A549 (cell line): ENCODE data around the gene NCOA3. TPM values are rescaled to one million over a fixed set of nuclear protein-coding genes. Genes with fewer than 3 reads are reported as not detected.

Source experiments
- ATAC-seq, 2 experiments: fragments of 200-7000 bp in 1 of 2; fragments of >200 bp in 1 of 2; cut with Nextera tagmentation in 1 of 2; cut with Tn5 transposase in 1 of 2; 3 replicates each; pipeline versions ENCODE4 v1.8.0 to v1.9.1; 2018 to 2020; ENCODE audit warnings: mild to moderate bottlenecking in 1 of 2, moderate library complexity in 1 of 2
- CTCF ChIA-PET: fragments of 300-600 bp; sonication (Branson Sonifier 250); formaldehyde crosslinking; extraction: SDS; loops from one replicate; lab custom pipeline; 2021; ENCODE audit warnings: antibody characterized with exemption, inconsistent platforms; lab: Yijun Ruan, JAX
- POLR2A ChIA-PET: fragments of 350-600 bp; formaldehyde crosslinking; extraction: SDS; loops from one replicate; lab custom pipeline; 2021; ENCODE audit warnings: antibody characterized with exemption, inconsistent platforms; lab: Yijun Ruan, JAX
- DNase-seq, 2 experiments: peaks; one replicate each; pipeline versions ENCODE4 v3.0.0 to v3.0.0-alpha.2; 2011 to 2016; ENCODE audit warnings: low read depth in 1 of 2, low spot score in 1 of 2
- FAIRE-seq: peaks from 2 replicates; lab custom pipeline; 2011; peaks lifted over from hg19 to GRCh38; lab: Jason Lieb, UNC
- H3K27ac ChIP-seq, 2 experiments: fragments of >200 bp; sonication (Bioruptor Twin); formaldehyde crosslinking; 3 replicates each; pipeline ENCODE4 v1.5.1; 2016 to 2017
- H3K4me1 ChIP-seq: fragments of >200 bp; sonication (Bioruptor Twin); formaldehyde crosslinking; 3 replicates; pipeline ENCODE4 v1.6.1; 2016
- H3K4me2 ChIP-seq: fragments of >200 bp; sonication (Bioruptor Twin); formaldehyde crosslinking; 3 replicates; pipeline ENCODE4 v1.6.1; 2016
- H3K4me3 ChIP-seq: fragments of >200 bp; sonication (Bioruptor Twin); formaldehyde crosslinking; 3 replicates; pipeline ENCODE4 v1.5.1; 2016
- H3K9me3 ChIP-seq: fragments of >200 bp; sonication (Bioruptor Twin); formaldehyde crosslinking; 3 replicates; pipeline ENCODE4 v1.6.1; 2016
- ESRRA ChIP-seq: fragments of 150-350 bp; IDR thresholded peaks from 2 replicates; pipeline ENCODE4 v1.6.1; 2014; ENCODE audit warnings: mild to moderate bottlenecking, low read length, borderline replicate concordance
- FOSB ChIP-seq: fragments of 250-450 bp; sonication (Bioruptor Pico); IDR thresholded peaks from 2 replicates; pipeline ENCODE4 v1.5.0; 2020; ENCODE audit warnings: mild to moderate bottlenecking, moderate library complexity
- FOSL2 ChIP-seq, 2 experiments: fragments of 450-650 bp in 1 of 2; fragments of >200 bp in 1 of 2; sonication (Bioruptor Twin) in 1 of 2; formaldehyde crosslinking; IDR thresholded peaks; 2 replicates each; pipeline versions ENCODE4 v1.5.0 to v1.6.1; 2016 to 2020; ENCODE audit warnings: mild to moderate bottlenecking in 1 of 2, moderate library complexity in 1 of 2
- GATA3 ChIP-seq: IDR thresholded peaks from 2 replicates; pipeline ENCODE4 v1.6.1; 2012; ENCODE audit warnings: borderline replicate concordance
- HDAC2 ChIP-seq: fragments of 200-600 bp; sonication (generic); IDR thresholded peaks from 2 replicates; pipeline ENCODE4 v1.6.1; 2016
- HES2 ChIP-seq: fragments of >200 bp; sonication (Bioruptor Twin); formaldehyde crosslinking; IDR thresholded peaks from 2 replicates; pipeline ENCODE4 v1.6.1; 2016
- KDM1A ChIP-seq: fragments of 200-600 bp; sonication (generic); IDR thresholded peaks from 2 replicates; pipeline ENCODE4 v1.6.1; 2016; ENCODE audit warnings: low read depth, mild to moderate bottlenecking
- KDM5A ChIP-seq: fragments of 200-600 bp; sonication (generic); IDR thresholded peaks from 2 replicates; pipeline ENCODE4 v1.6.1; 2016; ENCODE audit warnings: antibody characterized with exemption, mild to moderate bottlenecking
- MAFK ChIP-seq: fragments of 450-650 bp; IDR thresholded peaks from 2 replicates; pipeline ENCODE4 v1.6.1; 2014; ENCODE audit not compliant: partially characterized antibody
- MYC ChIP-seq: IDR thresholded peaks from 2 replicates; pipeline ENCODE4 v1.6.1; 2012; ENCODE audit warnings: mild to moderate bottlenecking, inconsistent platforms, low read length, improper control_type of control experiment, borderline replicate concordance
- NFE2L2 ChIP-seq: fragments of 150-350 bp; conservative IDR thresholded peaks from 2 replicates; pipeline ENCODE4 v1.6.1; 2014; ENCODE audit warnings: low read length
- POLR2AphosphoS2 ChIP-seq: conservative IDR thresholded peaks from 2 replicates; pipeline ENCODE4 v1.6.1; 2012; ENCODE audit warnings: low read length, improper control_type of control experiment, inconsistent platforms
- RARB ChIP-seq: fragments of 250-450 bp; sonication (Bioruptor Pico); IDR thresholded peaks from 2 replicates; pipeline ENCODE4 v1.8.0; 2021; ENCODE audit warnings: mild to moderate bottlenecking, moderate library complexity
- RFX5 ChIP-seq: fragments of 450-650 bp; IDR thresholded peaks from 2 replicates; pipeline ENCODE4 v1.7.1; 2014; ENCODE audit warnings: antibody characterized with exemption, mild to moderate bottlenecking, moderate library complexity
- SREBF2 ChIP-seq: fragments of 450-650 bp; IDR thresholded peaks from 2 replicates; pipeline ENCODE4 v1.6.1; 2014; ENCODE audit warnings: mild to moderate bottlenecking, moderate library complexity
- TFCP2L1 ChIP-seq: fragments of 250-450 bp; sonication (Bioruptor Pico); IDR thresholded peaks from 2 replicates; pipeline ENCODE4 v1.5.0; 2021; ENCODE audit warnings: mild to moderate bottlenecking
- TP53 ChIP-seq: fragments of 250-450 bp; sonication (Bioruptor Pico); IDR thresholded peaks from 2 replicates; pipeline ENCODE4 v1.5.0; 2021; ENCODE audit warnings: mild to moderate bottlenecking, moderate library complexity
- USF2 ChIP-seq: fragments of 450-650 bp; IDR thresholded peaks from 2 replicates; pipeline ENCODE4 v1.6.1; 2014; ENCODE audit warnings: antibody characterized with exemption
- ZC3H11A ChIP-seq: fragments of 450-650 bp; IDR thresholded peaks from 2 replicates; pipeline ENCODE4 v1.6.1; 2014; ENCODE audit warnings: antibody characterized with exemption, mild to moderate bottlenecking
- ZSCAN20 ChIP-seq: fragments of 250-450 bp; sonication (Bioruptor Pico); IDR thresholded peaks from 2 replicates; pipeline ENCODE4 v1.8.0; 2022; ENCODE audit warnings: mild to moderate bottlenecking, moderate library complexity
- WGBS: methylation state at CpG from one replicate; pipeline ENCODE4 v1.1.6; 2017; ENCODE audit errors: missing lambda C conversion rate; 5-methylcytosine and 5-hydroxymethylcytosine counted together
- polyA plus RNA-seq, 4 experiments: library from polyadenylated mRNA; depleted of rRNA in 3 of 4; stranded (reverse); fragments of >200 nt; fragmentation: RNase III in 1 of 4; extraction: RNeasy Plus Mini Kit Qiagen cat#74134 plus additional on column Dnase treatment in 1 of 4; gene quantifications; 2 replicates in 3 of 4; 3 replicates in 1 of 4; pipeline ENCODE4 v1.2.3, GENCODE V29; 2011 to 2017
- TF ChIP-seq, protein P1 (sequence below): fragments of >200 bp; sonication (Bioruptor Twin); formaldehyde crosslinking; IDR thresholded peaks from 3 replicates; pipeline ENCODE4 v1.6.1; 2016
- TF ChIP-seq, protein P2 (sequence below): fragments of 250-450 bp; sonication (Bioruptor Pico); IDR thresholded peaks from 2 replicates; pipeline ENCODE4 v1.5.0; 2021; ENCODE audit warnings: mild to moderate bottlenecking, moderate library complexity, borderline replicate concordance
- TF ChIP-seq, protein P3 (sequence below): fragments of 250-450 bp; sonication (Bioruptor Pico); IDR thresholded peaks from 2 replicates; pipeline ENCODE4 v1.5.0; 2020; ENCODE audit warnings: low read depth, mild to moderate bottlenecking, moderate library complexity
- TF ChIP-seq, protein P4 (sequence below): IDR thresholded peaks from 2 replicates; pipeline ENCODE4 v1.6.1; 2012
- TF ChIP-seq, protein P5 (sequence below): fragments of 200-600 bp; sonication (generic); IDR thresholded peaks from 2 replicates; pipeline ENCODE4 v1.6.1; 2016; ENCODE audit warnings: antibody characterized with exemption, mild to moderate bottlenecking, moderate library complexity

The NCOA3 gene
- polyA plus RNA-seq, 2 of the 4 experiments (the other 2 are of a cell fraction), result 42.9 to 136 TPM

GRCh38 chr20:47490795-47491194 lies 10.9 kb upstream of the NCOA3 start:
- POLR2A ChIA-PET, result no interaction called here
- Histone ChIP-seq H3K4me3 (no peak overlapping the region), H3K27ac (0 out of 6 replicates have a peak overlapping the region, but pooled peaks of 1 of the 2 experiments have one; percentile 37), H3K9me3 (0 out of 3 replicates have a peak, but pooled peaks cover under 1% of the 10 kb centered on the region), H3K4me2 (no peak overlapping the region), H3K4me1 (peaks cover 31% of the 10 kb centered on the region)
- DNase-seq (no peak), ATAC-seq (no peak), FAIRE-seq (no peak)
- 84% methylated on average over 2 of the region's 2 CpGs for WGBS
- TF ChIP-seq TP53 (CRISPR knock-in tag), result no peak
- TF ChIP-seq MAFK, result no peak
- TF ChIP-seq FOSB (CRISPR knock-in tag), result no peak
- TF ChIP-seq, protein P1, sequence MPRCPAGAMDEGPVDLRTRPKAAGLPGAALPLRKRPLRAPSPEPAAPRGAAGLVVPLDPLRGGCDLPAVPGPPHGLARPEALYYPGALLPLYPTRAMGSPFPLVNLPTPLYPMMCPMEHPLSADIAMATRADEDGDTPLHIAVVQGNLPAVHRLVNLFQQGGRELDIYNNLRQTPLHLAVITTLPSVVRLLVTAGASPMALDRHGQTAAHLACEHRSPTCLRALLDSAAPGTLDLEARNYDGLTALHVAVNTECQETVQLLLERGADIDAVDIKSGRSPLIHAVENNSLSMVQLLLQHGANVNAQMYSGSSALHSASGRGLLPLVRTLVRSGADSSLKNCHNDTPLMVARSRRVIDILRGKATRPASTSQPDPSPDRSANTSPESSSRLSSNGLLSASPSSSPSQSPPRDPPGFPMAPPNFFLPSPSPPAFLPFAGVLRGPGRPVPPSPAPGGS, result no peak
- TF ChIP-seq ZC3H11A, result no peak
- no peak for TF ChIP-seq POLR2AphosphoS2
- TF ChIP-seq KDM5A, result no peak
- no peak for TF ChIP-seq MYC
- no peak for TF ChIP-seq SREBF2
- no peak for TF ChIP-seq USF2
- TF ChIP-seq, protein P2, sequence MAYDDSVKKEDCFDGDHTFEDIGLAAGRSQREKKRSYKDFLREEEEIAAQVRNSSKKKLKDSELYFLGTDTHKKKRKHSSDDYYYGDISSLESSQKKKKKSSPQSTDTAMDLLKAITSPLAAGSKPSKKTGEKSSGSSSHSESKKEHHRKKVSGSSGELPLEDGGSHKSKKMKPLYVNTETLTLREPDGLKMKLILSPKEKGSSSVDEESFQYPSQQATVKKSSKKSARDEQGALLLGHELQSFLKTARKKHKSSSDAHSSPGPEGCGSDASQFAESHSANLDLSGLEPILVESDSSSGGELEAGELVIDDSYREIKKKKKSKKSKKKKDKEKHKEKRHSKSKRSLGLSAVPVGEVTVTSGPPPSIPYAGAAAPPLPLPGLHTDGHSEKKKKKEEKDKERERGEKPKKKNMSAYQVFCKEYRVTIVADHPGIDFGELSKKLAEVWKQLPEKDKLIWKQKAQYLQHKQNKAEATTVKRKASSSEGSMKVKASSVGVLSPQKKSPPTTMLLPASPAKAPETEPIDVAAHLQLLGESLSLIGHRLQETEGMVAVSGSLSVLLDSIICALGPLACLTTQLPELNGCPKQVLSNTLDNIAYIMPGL (CRISPR knock-in tag), result no peak
- TF ChIP-seq, protein P3, sequence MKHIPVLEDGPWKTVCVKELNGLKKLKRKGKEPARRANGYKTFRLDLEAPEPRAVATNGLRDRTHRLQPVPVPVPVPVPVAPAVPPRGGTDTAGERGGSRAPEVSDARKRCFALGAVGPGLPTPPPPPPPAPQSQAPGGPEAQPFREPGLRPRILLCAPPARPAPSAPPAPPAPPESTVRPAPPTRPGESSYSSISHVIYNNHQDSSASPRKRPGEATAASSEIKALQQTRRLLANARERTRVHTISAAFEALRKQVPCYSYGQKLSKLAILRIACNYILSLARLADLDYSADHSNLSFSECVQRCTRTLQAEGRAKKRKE (CRISPR knock-in tag), result no peak
- no peak for TF ChIP-seq KDM1A
- no peak for TF ChIP-seq HDAC2
- TF ChIP-seq, protein P4, sequence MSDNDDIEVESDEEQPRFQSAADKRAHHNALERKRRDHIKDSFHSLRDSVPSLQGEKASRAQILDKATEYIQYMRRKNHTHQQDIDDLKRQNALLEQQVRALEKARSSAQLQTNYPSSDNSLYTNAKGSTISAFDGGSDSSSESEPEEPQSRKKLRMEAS, result no peak
- TF ChIP-seq HES2, result no peak
- TF ChIP-seq TFCP2L1 (CRISPR knock-in tag), result no peak
- TF ChIP-seq FOSL2 (IDR thresholded peaks at IDR 0.05), result no peak
- no peak for TF ChIP-seq FOSL2 (CRISPR knock-in tag; IDR thresholded peaks at IDR 0.05)
- CTCF ChIA-PET, result interaction anchor here (0.6 to 1.2 kb wide), 3 partner anchors 11 to 770 kb away, joined by 3 to 4 read pairs (median 3); no protein-coding TSS in a partner anchor

DNA sequence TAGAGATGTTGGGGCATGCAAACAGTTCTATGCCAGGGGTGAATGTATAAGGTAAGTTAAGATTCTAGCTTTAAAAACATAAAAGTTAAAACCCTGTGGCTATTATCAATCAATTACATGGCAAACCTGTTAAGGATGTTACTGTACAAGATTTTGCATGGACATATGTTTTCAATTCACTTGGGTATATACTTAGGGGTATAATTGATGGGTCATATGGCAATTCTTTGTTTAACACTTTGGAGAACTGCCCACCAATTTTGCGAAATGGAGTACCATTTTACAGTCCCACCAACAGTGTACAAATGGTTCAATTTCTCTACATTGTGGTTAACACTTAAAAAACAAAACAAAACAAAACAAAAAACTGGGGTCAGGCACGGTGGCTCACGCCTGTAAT lies 9.4 kb upstream of the NCOA3 start:
- no peak for FAIRE-seq
- POLR2A ChIA-PET, result interaction anchor here (2.5 kb wide), 1 partner anchor 10 kb away, joined by 30 read pairs; the partner anchor contains the start of gene NCOA3
- TF ChIP-seq MAFK (no peak), RARB (CRISPR knock-in tag) (no peak), GATA3 (no peak), USF2 (no peak), RFX5 (no peak), ESRRA (no peak), NFE2L2 (no peak), ZSCAN20 (CRISPR knock-in tag) (no peak), MYC (no peak)
- TF ChIP-seq, protein P5, sequence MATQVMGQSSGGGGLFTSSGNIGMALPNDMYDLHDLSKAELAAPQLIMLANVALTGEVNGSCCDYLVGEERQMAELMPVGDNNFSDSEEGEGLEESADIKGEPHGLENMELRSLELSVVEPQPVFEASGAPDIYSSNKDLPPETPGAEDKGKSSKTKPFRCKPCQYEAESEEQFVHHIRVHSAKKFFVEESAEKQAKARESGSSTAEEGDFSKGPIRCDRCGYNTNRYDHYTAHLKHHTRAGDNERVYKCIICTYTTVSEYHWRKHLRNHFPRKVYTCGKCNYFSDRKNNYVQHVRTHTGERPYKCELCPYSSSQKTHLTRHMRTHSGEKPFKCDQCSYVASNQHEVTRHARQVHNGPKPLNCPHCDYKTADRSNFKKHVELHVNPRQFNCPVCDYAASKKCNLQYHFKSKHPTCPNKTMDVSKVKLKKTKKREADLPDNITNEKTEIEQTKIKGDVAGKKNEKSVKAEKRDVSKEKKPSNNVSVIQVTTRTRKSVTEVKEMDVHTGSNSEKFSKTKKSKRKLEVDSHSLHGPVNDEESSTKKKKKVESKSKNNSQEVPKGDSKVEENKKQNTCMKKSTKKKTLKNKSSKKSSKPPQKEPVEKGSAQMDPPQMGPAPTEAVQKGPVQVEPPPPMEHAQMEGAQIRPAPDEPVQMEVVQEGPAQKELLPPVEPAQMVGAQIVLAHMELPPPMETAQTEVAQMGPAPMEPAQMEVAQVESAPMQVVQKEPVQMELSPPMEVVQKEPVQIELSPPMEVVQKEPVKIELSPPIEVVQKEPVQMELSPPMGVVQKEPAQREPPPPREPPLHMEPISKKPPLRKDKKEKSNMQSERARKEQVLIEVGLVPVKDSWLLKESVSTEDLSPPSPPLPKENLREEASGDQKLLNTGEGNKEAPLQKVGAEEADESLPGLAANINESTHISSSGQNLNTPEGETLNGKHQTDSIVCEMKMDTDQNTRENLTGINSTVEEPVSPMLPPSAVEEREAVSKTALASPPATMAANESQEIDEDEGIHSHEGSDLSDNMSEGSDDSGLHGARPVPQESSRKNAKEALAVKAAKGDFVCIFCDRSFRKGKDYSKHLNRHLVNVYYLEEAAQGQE, result no peak

More for the DNA sequence above, 9.4 kb upstream of the NCOA3 start:
- H3K27ac ChIP-seq, result peak overlapping the region; percentile 60 to 73; a peak in 4 of 6 replicates
- DNase-seq (no peak), ATAC-seq (no peak)
- CTCF ChIA-PET, result interaction anchor here (1.7 kb wide), 2 partner anchors 11 to 740 kb away, joined by 4 to 5 read pairs; no protein-coding TSS in a partner anchor
- H3K4me1 ChIP-seq, result peaks cover 25% of the 10 kb centered on the region
- H3K4me2 ChIP-seq, result peak overlapping the region; percentile 59; the same call in 2 of the 3 replicates
- 92% methylated on average over 3 of the region's 3 CpGs for WGBS
- 0 out of 3 replicates have a peak, but pooled peaks cover 6% of the 10 kb centered on the region for H3K9me3 ChIP-seq
- H3K4me3 ChIP-seq, result no peak overlapping the region
